HCT116 (cell line): ENCODE measurements around the gene COTL1. TPM values are rescaled to one million over a fixed set of nuclear protein-coding genes. Genes with fewer than 3 reads are reported as not detected.

ENCODE experiments used
- ATAC-seq: fragments of 200-7000 bp; cut with Tn5 transposase; 2 replicates; pipeline ENCODE4 v1.9.1; 2020; ENCODE audit warnings: mild to moderate bottlenecking, moderate library complexity
- BruUV-seq: library from RNA; stranded (reverse); fragments of 400-500 nt; replicated peaks from 2 replicates; lab custom pipeline; 2021; lab: Mats Ljungman, UMichigan
- CTCF ChIA-PET: fragments of 300-600 bp; sonication (Branson Sonifier 250); formaldehyde crosslinking; loops from one replicate; lab custom pipeline; 2021; ENCODE audit warnings: antibody characterized with exemption; lab: Charles Lee
- POLR2A ChIA-PET: fragments of 300-600, 350-600 bp; sonication (Branson Sonifier 250); formaldehyde crosslinking; loops from one replicate; lab custom pipeline; 2021; ENCODE audit warnings: antibody characterized with exemption; lab: Charles Lee
- RAD21 ChIA-PET, 2 experiments: fragments of 300-600 bp; sonication (Branson Sonifier 250); formaldehyde crosslinking; loops; one replicate each; lab custom pipeline; 2023; ENCODE audit warnings: low total read pairs in 2 of 2; ENCODE audit not compliant: uncharacterized antibody in 2 of 2, unreplicated experiment in 2 of 2, low non-redundant PET in 1 of 2; lab: Charles Lee
- DNase-seq: peaks from one replicate; pipeline ENCODE4 v3.0.0-alpha.2; 2010; ENCODE audit warnings: low read depth, low spot score
- H2AFZ ChIP-seq: fragments of 200-600 bp; shearing (Covaris generic), sonication (generic); 2 replicates; pipeline ENCODE4 v1.6.1; 2017; ENCODE audit warnings: low read depth, mixed run types, mixed read lengths, antibody characterized with exemption, low read length; ENCODE audit not compliant: poor library complexity, severe bottlenecking
- H3K27ac ChIP-seq: 2 replicates; pipeline ENCODE4 v1.5.1; 2012; ENCODE audit warnings: low read depth, low read length
- H3K27me3 ChIP-seq: fragments of 200-600 bp; sonication (generic); 2 replicates; pipeline ENCODE4 v1.6.1; 2016; ENCODE audit warnings: mixed run types, low read length, mixed read lengths; ENCODE audit not compliant: insufficient read depth
- H3K36me3 ChIP-seq, 2 experiments: fragments of 200-500 bp in 1 of 2; fragments of 200-600 bp in 1 of 2; sonication (Bioruptor generic) in 1 of 2; sonication (generic) in 1 of 2; 2 replicates each; pipeline versions ENCODE4 v1.5.1 to v1.6.1; 2014 to 2016; ENCODE audit warnings: low read length in 2 of 2, inconsistent platforms in 1 of 2, mixed read lengths in 1 of 2, mixed run types in 1 of 2; ENCODE audit not compliant: insufficient read depth in 2 of 2, control insufficient read depth in 1 of 2
- H3K4me1 ChIP-seq, 2 experiments: fragments of 200-600 bp in 1 of 2; sonication (generic) in 1 of 2; 2 replicates each; pipeline versions ENCODE4 v1.5.1 to v1.6.1; 2012 to 2017; ENCODE audit warnings: low read length in 2 of 2, inconsistent platforms in 1 of 2, mild to moderate bottlenecking in 1 of 2, mixed read lengths in 1 of 2, mixed run types in 1 of 2, moderate library complexity in 1 of 2; ENCODE audit not compliant: insufficient read depth in 2 of 2, control insufficient read depth in 1 of 2
- H3K4me2 ChIP-seq: fragments of 200-600 bp; sonication (generic); 2 replicates; pipeline ENCODE4 v1.6.1; 2017; ENCODE audit warnings: mixed run types, low read length, mixed read lengths
- H3K4me3 ChIP-seq, 2 experiments: fragments of 200-600 bp in 1 of 2; sonication (generic) in 1 of 2; replicated peaks in 1 of 2; 2 replicates each; pipeline ENCODE4 v1.5.1; 2011 to 2016; ENCODE audit warnings: low read length in 2 of 2, control low read depth in 1 of 2, low read depth in 1 of 2, mild to moderate bottlenecking in 1 of 2, mixed read lengths in 1 of 2, mixed run types in 1 of 2
- H3K79me2 ChIP-seq: fragments of 200-600 bp; sonication (generic); 2 replicates; pipeline ENCODE4 v1.6.1; 2017; ENCODE audit warnings: mild to moderate bottlenecking, mixed run types, low read length, moderate library complexity, mixed read lengths; ENCODE audit not compliant: insufficient read depth
- H3K9ac ChIP-seq: fragments of 200-600 bp; sonication (generic); 2 replicates; pipeline ENCODE4 v1.6.1; 2016; ENCODE audit warnings: low read length, mixed read lengths
- H3K9me2 ChIP-seq: fragments of 200-600 bp; sonication (generic), shearing (Covaris generic); 2 replicates; pipeline ENCODE4 v1.6.1; 2017; ENCODE audit warnings: mixed run types, mild to moderate bottlenecking, moderate library complexity; ENCODE audit not compliant: insufficient read depth
- H3K9me3 ChIP-seq, 2 experiments: fragments of 200-500 bp in 1 of 2; fragments of 200-600 bp in 1 of 2; sonication (Bioruptor generic) in 1 of 2; sonication (generic) in 1 of 2; 2 replicates each; pipeline ENCODE4 v1.6.1; 2014 to 2017; ENCODE audit warnings: low read length in 2 of 2, mixed read lengths in 2 of 2, inconsistent platforms in 1 of 2, low read depth in 1 of 2, mild to moderate bottlenecking in 1 of 2, mixed run types in 1 of 2, moderate library complexity in 1 of 2; ENCODE audit not compliant: control insufficient read depth in 1 of 2, insufficient read depth in 1 of 2
- H4K20me1 ChIP-seq: fragments of 200-600 bp; sonication (generic), shearing (Covaris generic); 2 replicates; pipeline ENCODE4 v1.6.1; 2017; ENCODE audit warnings: mixed run types, mild to moderate bottlenecking, moderate library complexity; ENCODE audit not compliant: insufficient read depth
- CEBPB ChIP-seq: IDR thresholded peaks from 2 replicates; pipeline ENCODE4 v1.6.1; 2012; ENCODE audit warnings: low read depth
- EGR1 ChIP-seq: IDR thresholded peaks from 2 replicates; pipeline ENCODE4 v1.6.1; 2012; ENCODE audit warnings: low read depth
- EZH2 ChIP-seq: fragments of 200-600 bp; sonication (generic); IDR thresholded peaks from 2 replicates; pipeline ENCODE4 v1.6.1; 2017; ENCODE audit warnings: antibody characterized with exemption, mixed run types
- EZH2phosphoT487 ChIP-seq: fragments of 200-600 bp; IDR thresholded peaks from 2 replicates; pipeline ENCODE4 v1.6.1; 2018; ENCODE audit warnings: antibody characterized with exemption, borderline replicate concordance
- FOSL1 ChIP-seq: IDR thresholded peaks from 2 replicates; pipeline ENCODE4 v1.6.1; 2012; ENCODE audit warnings: low read depth
- JUND ChIP-seq: IDR thresholded peaks from 2 replicates; pipeline ENCODE4 v1.6.1; 2012
- POLR2A ChIP-seq: IDR thresholded peaks from 2 replicates; pipeline ENCODE4 v1.7.0; 2011; ENCODE audit warnings: borderline replicate concordance; ENCODE audit not compliant: insufficient read depth, insufficient read length; ENCODE audit errors: extremely low read depth
- POLR2AphosphoS5 ChIP-seq: IDR thresholded peaks from 2 replicates; pipeline ENCODE4 v1.6.1; 2011; ENCODE audit warnings: mild to moderate bottlenecking, low read depth, low read length, moderate library complexity
- RAD21 ChIP-seq: IDR thresholded peaks from 2 replicates; pipeline ENCODE4 v1.6.1; 2012; ENCODE audit warnings: low read depth, mild to moderate bottlenecking
- REST ChIP-seq: IDR thresholded peaks from 2 replicates; pipeline ENCODE4 v1.6.1; 2012; ENCODE audit warnings: low read depth
- SIN3A ChIP-seq: IDR thresholded peaks from 2 replicates; pipeline ENCODE4 v1.6.1; 2012; ENCODE audit warnings: low read depth
- SP1 ChIP-seq: IDR thresholded peaks from 2 replicates; pipeline ENCODE4 v1.6.1; 2012; ENCODE audit warnings: low read depth
- SRF ChIP-seq: IDR thresholded peaks from 2 replicates; pipeline ENCODE4 v1.6.1; 2012; ENCODE audit warnings: low read depth
- TCF7L2 ChIP-seq: IDR thresholded peaks from 2 replicates; pipeline ENCODE4 v1.7.0; 2011; ENCODE audit warnings: borderline replicate concordance, inconsistent platforms; ENCODE audit not compliant: insufficient read depth, insufficient read length; ENCODE audit errors: extremely low read depth
- YY1 ChIP-seq: IDR thresholded peaks from 2 replicates; pipeline ENCODE4 v1.6.1; 2011; ENCODE audit warnings: low read length, low read depth, moderate library complexity, mild to moderate bottlenecking; ENCODE audit not compliant: insufficient replicate concordance; ENCODE audit errors: extremely low read depth
- ZFX ChIP-seq: fragments of 450-650 bp; IDR thresholded peaks from 2 replicates; pipeline ENCODE4 v1.6.1; 2017
- ZNF274 ChIP-seq: fragments of 200-500 bp; sonication (Bioruptor generic); IDR thresholded peaks from 2 replicates; pipeline ENCODE4 v1.6.1; 2014; ENCODE audit warnings: mild to moderate bottlenecking, low read depth, low read length, inconsistent platforms
- intact Hi-C: fragments of 100-400 bp; cut with micrococcal nuclease; formaldehyde crosslinking; loops from 2 replicates; pipeline ENCODE4 v1.10.0; 2022
- total RNA-seq: library from RNA; stranded (reverse); gene quantifications from one replicate; pipeline ENCODE4 v1.2.1, GENCODE V29; 2021; ENCODE audit not compliant: unreplicated experiment
- TF ChIP-seq, protein P1 (sequence below): IDR thresholded peaks from 2 replicates; pipeline ENCODE4 v1.6.1; 2011; ENCODE audit warnings: mild to moderate bottlenecking, low read length, moderate library complexity; ENCODE audit not compliant: insufficient replicate concordance; ENCODE audit errors: extremely low read depth
- TF ChIP-seq, protein P2 (sequence below), 3 experiments: fragments of 200-600 bp in 1 of 3; sonication (generic) in 1 of 3; IDR thresholded peaks in 2 of 3; conservative IDR thresholded peaks in 1 of 3; 2 replicates each; pipeline ENCODE4 v1.5.1; 2012 to 2017; ENCODE audit warnings: low read depth in 2 of 3, low read length in 2 of 3, antibody characterized with exemption in 1 of 3, borderline replicate concordance in 1 of 3, control low read depth in 1 of 3, mild to moderate bottlenecking in 1 of 3, mixed read lengths in 1 of 3, mixed run types in 1 of 3, moderate library complexity in 1 of 3; ENCODE audit not compliant: insufficient read depth in 1 of 3
- TF ChIP-seq, protein P3 (sequence below): IDR thresholded peaks from 2 replicates; pipeline ENCODE4 v1.6.1; 2012

Gene COTL1
- total RNA-seq, 1 experiment from 2014 or later, result 276 TPM

DNA sequence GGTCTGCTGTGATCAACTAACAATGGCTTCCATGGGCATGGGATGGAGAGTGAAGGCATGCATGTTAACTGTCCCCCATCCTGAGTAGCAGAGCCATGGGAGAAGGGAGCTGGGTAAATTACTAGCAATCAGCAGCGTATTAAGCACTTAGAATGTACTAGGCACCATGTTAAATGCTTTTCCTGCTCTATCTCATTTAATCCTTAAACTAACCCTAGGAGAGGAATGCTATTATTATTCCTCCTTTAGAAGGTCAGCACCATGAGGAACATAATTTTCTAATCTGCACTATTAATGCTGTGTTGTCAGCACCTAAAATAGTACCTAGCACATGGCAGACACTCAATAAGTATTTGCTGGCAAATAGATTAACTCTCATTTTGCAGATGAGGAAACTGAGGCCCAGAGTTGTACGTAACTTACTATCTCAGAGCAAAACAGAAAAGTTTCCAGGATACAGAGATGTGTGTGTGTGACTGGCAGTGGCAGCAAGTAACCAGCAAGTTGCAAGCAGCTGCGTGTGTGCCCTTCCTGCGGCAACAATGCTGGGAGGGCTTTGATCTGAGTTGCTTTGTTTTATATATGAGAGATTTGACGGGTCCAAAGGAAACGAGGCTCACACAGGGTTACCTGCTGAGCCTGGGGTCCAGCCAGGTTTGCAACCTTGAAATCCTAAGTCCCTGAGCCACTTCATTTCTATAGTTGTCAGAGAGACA lies 23.9 kb upstream of the COTL1 start:
- H3K36me3 ChIP-seq, result no peaks in the 10 kb centered on the region
- CTCF ChIA-PET, result no interaction called here
- H3K27ac ChIP-seq, result no peak overlapping the region
- intact Hi-C loops, result no loop called here
- RAD21 ChIA-PET, result no interaction called here
- no peaks in the 10 kb centered on the region for H4K20me1 ChIP-seq
- BruUV-seq, result no TSS peak
- H3K27me3 ChIP-seq, result no peaks in the 10 kb centered on the region
- ATAC-seq (no peak), DNase-seq (no peak)
- H3K4me1 ChIP-seq, result peaks cover 0 to 8% of the 10 kb centered on the region in 2 experiments; a peak in 2 of 4 replicates
- no peak overlapping the region for H3K9ac ChIP-seq
- no peak for TF ChIP-seq CEBPB
- no peak for TF ChIP-seq FOSL1
- no peak for TF ChIP-seq ZFX
- TF ChIP-seq ZNF274, result no peak
- TF ChIP-seq SIN3A, result no peak
- no peak for TF ChIP-seq POLR2A
- no peak for TF ChIP-seq SP1
- TF ChIP-seq REST, result no peak
- no peak for TF ChIP-seq YY1
- no peak for TF ChIP-seq TCF7L2
- no peak for TF ChIP-seq SRF
- TF ChIP-seq EZH2phosphoT487, result no peak
- no peak for TF ChIP-seq EZH2
- TF ChIP-seq, protein P1, sequence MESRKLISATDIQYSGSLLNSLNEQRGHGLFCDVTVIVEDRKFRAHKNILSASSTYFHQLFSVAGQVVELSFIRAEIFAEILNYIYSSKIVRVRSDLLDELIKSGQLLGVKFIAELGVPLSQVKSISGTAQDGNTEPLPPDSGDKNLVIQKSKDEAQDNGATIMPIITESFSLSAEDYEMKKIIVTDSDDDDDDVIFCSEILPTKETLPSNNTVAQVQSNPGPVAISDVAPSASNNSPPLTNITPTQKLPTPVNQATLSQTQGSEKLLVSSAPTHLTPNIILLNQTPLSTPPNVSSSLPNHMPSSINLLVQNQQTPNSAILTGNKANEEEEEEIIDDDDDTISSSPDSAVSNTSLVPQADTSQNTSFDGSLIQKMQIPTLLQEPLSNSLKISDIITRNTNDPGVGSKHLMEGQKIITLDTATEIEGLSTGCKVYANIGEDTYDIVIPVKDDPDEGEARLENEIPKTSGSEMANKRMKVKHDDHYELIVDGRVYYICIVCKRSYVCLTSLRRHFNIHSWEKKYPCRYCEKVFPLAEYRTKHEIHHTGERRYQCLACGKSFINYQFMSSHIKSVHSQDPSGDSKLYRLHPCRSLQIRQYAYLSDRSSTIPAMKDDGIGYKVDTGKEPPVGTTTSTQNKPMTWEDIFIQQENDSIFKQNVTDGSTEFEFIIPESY, result no peak
- TF ChIP-seq, protein P2, sequence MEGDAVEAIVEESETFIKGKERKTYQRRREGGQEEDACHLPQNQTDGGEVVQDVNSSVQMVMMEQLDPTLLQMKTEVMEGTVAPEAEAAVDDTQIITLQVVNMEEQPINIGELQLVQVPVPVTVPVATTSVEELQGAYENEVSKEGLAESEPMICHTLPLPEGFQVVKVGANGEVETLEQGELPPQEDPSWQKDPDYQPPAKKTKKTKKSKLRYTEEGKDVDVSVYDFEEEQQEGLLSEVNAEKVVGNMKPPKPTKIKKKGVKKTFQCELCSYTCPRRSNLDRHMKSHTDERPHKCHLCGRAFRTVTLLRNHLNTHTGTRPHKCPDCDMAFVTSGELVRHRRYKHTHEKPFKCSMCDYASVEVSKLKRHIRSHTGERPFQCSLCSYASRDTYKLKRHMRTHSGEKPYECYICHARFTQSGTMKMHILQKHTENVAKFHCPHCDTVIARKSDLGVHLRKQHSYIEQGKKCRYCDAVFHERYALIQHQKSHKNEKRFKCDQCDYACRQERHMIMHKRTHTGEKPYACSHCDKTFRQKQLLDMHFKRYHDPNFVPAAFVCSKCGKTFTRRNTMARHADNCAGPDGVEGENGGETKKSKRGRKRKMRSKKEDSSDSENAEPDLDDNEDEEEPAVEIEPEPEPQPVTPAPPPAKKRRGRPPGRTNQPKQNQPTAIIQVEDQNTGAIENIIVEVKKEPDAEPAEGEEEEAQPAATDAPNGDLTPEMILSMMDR (IDR thresholded peaks at IDR 0.05 in 2 of 3, conservative IDR thresholded peaks at IDR 0.05 in 1 of 3; ENCODE audit: borderline replicate concordance in 1 of 3, insufficient read depth in 1 of 3, low read depth in 2 of 3, low read length in 2 of 3), result no peak
- TF ChIP-seq, protein P3, sequence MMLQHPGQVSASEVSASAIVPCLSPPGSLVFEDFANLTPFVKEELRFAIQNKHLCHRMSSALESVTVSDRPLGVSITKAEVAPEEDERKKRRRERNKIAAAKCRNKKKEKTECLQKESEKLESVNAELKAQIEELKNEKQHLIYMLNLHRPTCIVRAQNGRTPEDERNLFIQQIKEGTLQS, result no peak
- no peak for TF ChIP-seq RAD21
- TF ChIP-seq POLR2AphosphoS5, result no peak
- no peak for TF ChIP-seq EGR1
- no peak for TF ChIP-seq JUND
- no peak overlapping the region for H2AFZ ChIP-seq
- POLR2A ChIA-PET, result interaction anchor here (0.6 kb wide), 1 partner anchor 53 kb away, joined by 3 read pairs; no protein-coding TSS in a partner anchor
- no peaks in the 10 kb centered on the region for H3K9me2 ChIP-seq
- no peak overlapping the region for H3K4me2 ChIP-seq
- no peaks in the 10 kb centered on the region for H3K79me2 ChIP-seq
- H3K4me3 ChIP-seq, result no peak overlapping the region
- no peaks in the 10 kb centered on the region for H3K9me3 ChIP-seq
